Non-pigmented ciliary epithelial cell (primary cell): Measurements from ENCODE around the gene CRISPLD2.
"Not testable (repeated sequence)": the region's sequence is repeated elsewhere in the genome, so short reads cannot be mapped to it uniquely, and the experiment has no call there.

ENCODE experiments used
- DNase-seq: peaks from one replicate; pipeline ENCODE4 v3.0.0-alpha.2; 2010; ENCODE audit warnings: low read depth

CRISPLD2 gene

GRCh38 chr16:84840687-84841627, 21.2 kb downstream of the CRISPLD2 start:
- DNase-seq = no peak

GRCh38 chr16:84841787-84842300, 22.1 kb downstream of the CRISPLD2 start:
- DNase-seq = no peak

- no peak for DNase-seq
These were observed 22.8 kb downstream of the CRISPLD2 start for GRCh38 chr16:84842516-84843148.

GRCh38 chr16:84843149-84844048, 23.6 kb downstream of the CRISPLD2 start:
- DNase-seq = no peak

GRCh38 chr16:84844049-84844350, 24.2 kb downstream of the CRISPLD2 start:
- DNase-seq = no peak

GRCh38 chr16:84844559-84845495, 25.0 kb downstream of the CRISPLD2 start:
- DNase-seq = no peak

- DNase-seq = no peak
These were observed 25.8 kb downstream of the CRISPLD2 start for GRCh38 chr16:84845496-84846002.

GRCh38 chr16:84847564-84848355, 28.0 kb downstream of the CRISPLD2 start:
- DNase-seq = no peak

GRCh38 chr16:84848986-84849634, 29.3 kb downstream of the CRISPLD2 start:
- no peak for DNase-seq

GRCh38 chr16:84849751-84850150, 30.0 kb downstream of the CRISPLD2 start:
- no peak for DNase-seq

GRCh38 chr16:84850714-84851113, 30.9 kb downstream of the CRISPLD2 start:
- DNase-seq = no peak

GRCh38 chr16:84851192-84852127, 31.7 kb downstream of the CRISPLD2 start:
- DNase-seq = peak; percentile 89

- no peak for DNase-seq
These were observed 33.7 kb downstream of the CRISPLD2 start for GRCh38 chr16:84853534-84853933.

GRCh38 chr16:84854759-84855158, 35.0 kb downstream of the CRISPLD2 start:
- no peak for DNase-seq

- not testable (repeated sequence) for DNase-seq
These were observed 35.8 kb downstream of the CRISPLD2 start for GRCh38 chr16:84855435-84856202.

- not testable (repeated sequence) for DNase-seq
These were observed 36.4 kb downstream of the CRISPLD2 start for GRCh38 chr16:84856203-84856581.

GRCh38 chr16:84856811-84857210, 37.0 kb downstream of the CRISPLD2 start:
- DNase-seq = not testable (repeated sequence)

- no peak for DNase-seq
These were observed 39.9 kb downstream of the CRISPLD2 start for GRCh38 chr16:84859681-84860080.
